Stimulated activated CD8-positive, alpha-beta memory T cell treated with anti-CD3 and anti-CD28 coated beads, Interleukin-15, amount 100 ng/mL, for 4 hours (primary cell): ENCODE results near the gene UBE2O.

Experiments
- DNase-seq, 2 donors: peaks; one replicate each; pipeline ENCODE4 v3.0.0-alpha.2; 2020; ENCODE audit warnings: low read depth in 2 of 2

UBE2O gene

GRCh38 chr17:76345377-76345974 lies 107.5 kb downstream of the UBE2O start:
- no peak for DNase-seq

- no peak for DNase-seq
Observed at GRCh38 chr17:76343106-76343505, 109.8 kb downstream of the UBE2O start.

GRCh38 chr17:76341301-76341700 lies 111.7 kb downstream of the UBE2O start:
- no peak for DNase-seq
